IMR-90 (cell line): Measurements from ENCODE around the gene STK17B. TPM values are rescaled to one million over a fixed set of nuclear protein-coding genes. Genes with fewer than 3 reads are reported as not detected.

Source experiments
- ATAC-seq: fragments of 200-7000 bp; cut with Tn5 transposase; 2 replicates; pipeline ENCODE4 v1.9.1; 2020; ENCODE audit warnings: low read depth, mild to moderate bottlenecking, moderate library complexity
- BruUV-seq: library from RNA; stranded (reverse); fragments of 400-500 nt; replicated peaks from 2 replicates; lab custom pipeline; 2021; lab: Mats Ljungman, UMichigan
- CTCF ChIA-PET: fragments of 300-600 bp; formaldehyde crosslinking; extraction: SDS; loops from one replicate; lab custom pipeline; 2021; ENCODE audit warnings: antibody characterized with exemption; lab: Yijun Ruan, JAX
- POLR2A ChIA-PET: fragments of 300-600 bp; sonication (Branson Sonifier 250); formaldehyde crosslinking; loops from one replicate; lab custom pipeline; 2022; ENCODE audit warnings: antibody characterized with exemption; ENCODE audit not compliant: unreplicated experiment; lab: Charles Lee
- DNase-seq: peaks from one replicate; pipeline ENCODE4 v3.0.0; 2013
- H2AFZ ChIP-seq: replicated peaks from 2 replicates; pipeline ENCODE3; 2013; ENCODE audit warnings: low read length, mild to moderate bottlenecking; ENCODE audit not compliant: poor library complexity
- H2AK5ac ChIP-seq: 2 replicates; pipeline ENCODE4 v1.6.1; 2013; ENCODE audit warnings: low read depth, low read length, inconsistent platforms
- H2AK9ac ChIP-seq: replicated peaks from 2 replicates; pipeline ENCODE3; 2013; ENCODE audit warnings: mild to moderate bottlenecking, low read depth, low read length, moderate library complexity; ENCODE audit not compliant: poor library complexity
- H2BK120ac ChIP-seq: 2 replicates; pipeline ENCODE4 v1.6.1; 2013; ENCODE audit warnings: low read depth, low read length, inconsistent platforms
- H2BK15ac ChIP-seq: 3 replicates; pipeline ENCODE4 v1.6.1; 2013; ENCODE audit warnings: low read depth, low read length, inconsistent platforms
- H2BK20ac ChIP-seq: 2 replicates; pipeline ENCODE4 v1.6.1; 2013; ENCODE audit warnings: low read depth, mild to moderate bottlenecking, inconsistent platforms, low read length, moderate library complexity
- H2BK5ac ChIP-seq: 2 replicates; pipeline ENCODE4 v1.6.1; 2013; ENCODE audit warnings: mild to moderate bottlenecking, low read depth, low read length, inconsistent platforms; ENCODE audit not compliant: poor library complexity, severe bottlenecking
- H3K14ac ChIP-seq: replicated peaks from 2 replicates; pipeline ENCODE4 v1.6.1; 2013; ENCODE audit warnings: low read depth, low read length, inconsistent platforms
- H3K18ac ChIP-seq: 2 replicates; pipeline ENCODE4 v1.6.1; 2013; ENCODE audit warnings: low read depth, low read length, control low read depth
- H3K23ac ChIP-seq: 2 replicates; pipeline ENCODE4 v1.6.1; 2013; ENCODE audit warnings: low read depth, low read length, inconsistent platforms
- H3K27ac ChIP-seq: 2 replicates; pipeline ENCODE4 v1.5.1; 2013; ENCODE audit warnings: mild to moderate bottlenecking, control low read depth, low read length; ENCODE audit not compliant: insufficient read depth
- H3K27me3 ChIP-seq: 2 replicates; pipeline ENCODE4 v1.6.1; 2013; ENCODE audit warnings: low read length; ENCODE audit not compliant: control insufficient read depth, insufficient read depth
- H3K36me3 ChIP-seq: 2 replicates; pipeline ENCODE4 v1.6.1; 2013; ENCODE audit warnings: low read length, mixed read lengths; ENCODE audit not compliant: control insufficient read depth, insufficient read depth
- H3K4ac ChIP-seq: 2 replicates; pipeline ENCODE4 v1.6.1; 2013; ENCODE audit warnings: low read depth, low read length, inconsistent platforms
- H3K4me1 ChIP-seq: 2 replicates; pipeline ENCODE4 v1.6.1; 2013; ENCODE audit warnings: low read length, mixed read lengths; ENCODE audit not compliant: control insufficient read depth, insufficient read depth
- H3K4me2 ChIP-seq: 2 replicates; pipeline ENCODE4 v1.6.1; 2013; ENCODE audit warnings: low read depth, mild to moderate bottlenecking, control low read depth, low read length, moderate library complexity
- H3K4me3 ChIP-seq: 2 replicates; pipeline ENCODE4 v1.5.1; 2013; ENCODE audit warnings: low read depth, mild to moderate bottlenecking, control low read depth, low read length, moderate library complexity; ENCODE audit not compliant: insufficient read depth
- H3K56ac ChIP-seq: 2 replicates; pipeline ENCODE4 v1.6.1; 2013; ENCODE audit warnings: low read length, inconsistent platforms; ENCODE audit not compliant: insufficient read depth; ENCODE audit errors: extremely low read depth
- H3K79me1 ChIP-seq, 2 experiments: 2 replicates each; pipeline ENCODE4 v1.6.1; 2013; ENCODE audit warnings: low read length in 2 of 2, inconsistent platforms in 1 of 2, low read depth in 1 of 2
- H3K9ac ChIP-seq: 2 replicates; pipeline ENCODE4 v1.6.1; 2013; ENCODE audit warnings: low read depth, low read length, control low read depth
- H3K9me1 ChIP-seq: 2 replicates; pipeline ENCODE4 v1.6.1; 2013; ENCODE audit warnings: low read length, inconsistent platforms; ENCODE audit not compliant: insufficient read depth
- H3K9me3 ChIP-seq: 2 replicates; pipeline ENCODE4 v1.6.1; 2013; ENCODE audit warnings: low read length; ENCODE audit not compliant: control insufficient read depth, insufficient read depth
- H4K20me1 ChIP-seq: 2 replicates; pipeline ENCODE4 v1.6.1; 2013; ENCODE audit warnings: low read length, inconsistent platforms; ENCODE audit not compliant: insufficient read depth
- H4K5ac ChIP-seq: 2 replicates; pipeline ENCODE4 v1.6.1; 2013; ENCODE audit warnings: mild to moderate bottlenecking, low read depth, low read length, control low read depth
- H4K8ac ChIP-seq, 2 experiments: 2 replicates each; pipeline ENCODE4 v1.6.1; 2013; ENCODE audit warnings: low read depth in 2 of 2, low read length in 2 of 2, control low read depth in 1 of 2, inconsistent platforms in 1 of 2
- H4K91ac ChIP-seq: 2 replicates; pipeline ENCODE4 v1.6.1; 2013; ENCODE audit warnings: low read depth, low read length, inconsistent platforms; ENCODE audit not compliant: insufficient read depth
- BHLHE40 ChIP-seq: fragments of 150-350 bp; IDR thresholded peaks from 2 replicates; pipeline ENCODE4 v1.6.1; 2016; ENCODE audit warnings: mild to moderate bottlenecking, low read depth, low read length
- CEBPB ChIP-seq: IDR thresholded peaks from 2 replicates; pipeline ENCODE4 v1.6.1; 2012; ENCODE audit warnings: low read depth, low read length, improper control_type of control experiment
- CHD1 ChIP-seq: IDR thresholded peaks from 2 replicates; pipeline ENCODE4 v1.6.1; 2012; ENCODE audit warnings: low read depth, low read length, improper control_type of control experiment
- CTCF ChIP-seq: conservative IDR thresholded peaks from 2 replicates; pipeline ENCODE4 v1.5.1; 2012; ENCODE audit warnings: mild to moderate bottlenecking, low read depth, low read length, improper control_type of control experiment
- ELK1 ChIP-seq: fragments of 150-350 bp; IDR thresholded peaks from 2 replicates; pipeline ENCODE4 v1.6.1; 2016; ENCODE audit warnings: low read depth, mild to moderate bottlenecking, low read length, moderate library complexity, borderline replicate concordance
- FOS ChIP-seq: fragments of 150-350 bp; IDR thresholded peaks from 2 replicates; pipeline ENCODE4 v1.6.1; 2016; ENCODE audit warnings: low read depth, low read length
- MAFK ChIP-seq: IDR thresholded peaks from 2 replicates; pipeline ENCODE4 v1.6.1; 2012; ENCODE audit warnings: low read depth, low read length, improper control_type of control experiment
- MAZ ChIP-seq: IDR thresholded peaks from 2 replicates; pipeline ENCODE4 v1.6.1; 2012; ENCODE audit warnings: low read depth, mild to moderate bottlenecking, low read length, improper control_type of control experiment, moderate library complexity, borderline replicate concordance
- MXI1 ChIP-seq: IDR thresholded peaks from 2 replicates; pipeline ENCODE4 v1.6.1; 2012; ENCODE audit warnings: low read depth, mild to moderate bottlenecking, low read length, moderate library complexity, borderline replicate concordance
- NFE2L2 ChIP-seq: fragments of 150-350 bp; IDR thresholded peaks from 2 replicates; pipeline ENCODE4 v1.6.1; 2016; ENCODE audit warnings: low read depth, mild to moderate bottlenecking, low read length
- POLR2A ChIP-seq: IDR thresholded peaks from 2 replicates; pipeline ENCODE4 v1.6.1; 2012; ENCODE audit warnings: mild to moderate bottlenecking, low read depth, low read length
- RAD21 ChIP-seq: IDR thresholded peaks from 2 replicates; pipeline ENCODE4 v1.6.1; 2012; ENCODE audit warnings: low read length, improper control_type of control experiment
- RCOR1 ChIP-seq: IDR thresholded peaks from 2 replicates; pipeline ENCODE4 v1.6.1; 2012; ENCODE audit warnings: mild to moderate bottlenecking, low read length, improper control_type of control experiment; ENCODE audit not compliant: insufficient replicate concordance
- RFX5 ChIP-seq: IDR thresholded peaks from 2 replicates; pipeline ENCODE4 v1.8.0; 2012; ENCODE audit warnings: low read depth, mild to moderate bottlenecking, low read length, moderate library complexity
- SMC3 ChIP-seq: fragments of 150-350 bp; IDR thresholded peaks from 2 replicates; pipeline ENCODE4 v1.6.1; 2016; ENCODE audit warnings: low read depth, mild to moderate bottlenecking, antibody characterized with exemption, low read length, moderate library complexity
- WGBS, 2 experiments: methylation state at CpG; one replicate each; pipeline versions ENCODE4 v1.1.5 to v1.1.7; 2013; ENCODE audit warnings: missing lambda C conversion rate in 2 of 2; ENCODE audit not compliant: insufficient read length in 1 of 2; ENCODE audit errors: extremely low coverage in 2 of 2; 5-methylcytosine and 5-hydroxymethylcytosine counted together
- dilution Hi-C: fragments of 300-500 bp; cut with HindIII; formaldehyde crosslinking; loops from one replicate; pipeline ENCODE4 v1.14.3; 2018; ENCODE audit warnings: low sequenced_read_pairs; ENCODE audit not compliant: unreplicated experiment
- in situ Hi-C: fragments of 300-500 bp; cut with MboI; formaldehyde crosslinking; loops from 3 replicates; pipeline ENCODE4 v1.14.3; 2019; ENCODE audit warnings: low sequenced_read_pairs, inconsistent platforms, mixed read lengths
- intact Hi-C: fragments of 100-400 bp; cut with micrococcal nuclease; formaldehyde crosslinking; loops from 2 replicates; pipeline ENCODE4 v1.10.0; 2022
- polyA plus RNA-seq, 3 experiments: library from polyadenylated mRNA; depleted of rRNA; stranded (reverse); fragments of >200 nt; gene quantifications; 2 replicates each; pipeline ENCODE4 v1.2.3, GENCODE V29; 2012; ENCODE audit warnings: low replicate concordance in 1 of 3
- total RNA-seq: library from RNA; depleted of rRNA; stranded (reverse); fragments of >200 nt; gene quantifications from 2 replicates; pipeline ENCODE4 v1.2.3, GENCODE V29; 2012
- TF ChIP-seq, protein P1 (sequence below): fragments of 150-350 bp; IDR thresholded peaks from 2 replicates; pipeline ENCODE4 v1.6.1; 2017; ENCODE audit warnings: mild to moderate bottlenecking, antibody characterized with exemption, low read length, low read depth

The STK17B gene
- total and polyA plus RNA-seq, 2 of the 4 experiments (the other 2 are of a cell fraction) = 7.5 to 48.9 TPM

- H2AK5ac ChIP-seq = no peak overlapping the region
- H4K20me1 ChIP-seq = no peaks in the 10 kb centered on the region
- CTCF ChIA-PET = no interaction called here
- DNase-seq (no peak), ATAC-seq (no peak)
- H3K18ac ChIP-seq = no peak overlapping the region
- no TSS peak for BruUV-seq
- H3K36me3 ChIP-seq = no peaks in the 10 kb centered on the region
- H2BK120ac ChIP-seq = no peak overlapping the region
- H3K9ac ChIP-seq = no peak overlapping the region
- H3K4ac ChIP-seq = no peak overlapping the region
- dilution Hi-C loops = no loop called here
- no peak overlapping the region for H2BK5ac ChIP-seq
- no peaks in the 10 kb centered on the region for H3K9me3 ChIP-seq
- no peak overlapping the region for H3K4me2 ChIP-seq
- H3K27me3 ChIP-seq = no peaks in the 10 kb centered on the region
- H2AFZ ChIP-seq = no peak overlapping the region
- POLR2A ChIA-PET = no interaction called here
- no peak overlapping the region for H4K8ac ChIP-seq
- H2AK9ac ChIP-seq = no peak overlapping the region
- H3K4me1 ChIP-seq = no peaks in the 10 kb centered on the region
- no peak overlapping the region for H3K23ac ChIP-seq
- no peak for TF ChIP-seq CHD1
- TF ChIP-seq FOS = no peak
- no peak for TF ChIP-seq CEBPB
- TF ChIP-seq NFE2L2 = no peak
- no peak for TF ChIP-seq MAFK
- TF ChIP-seq POLR2A = no peak
- TF ChIP-seq RFX5 = no peak
- TF ChIP-seq ELK1 = no peak
- no peak for TF ChIP-seq MXI1
- TF ChIP-seq CTCF = no peak
- no peak for TF ChIP-seq MAZ
- no peak for TF ChIP-seq RAD21
- no peak for TF ChIP-seq SMC3
- TF ChIP-seq, protein P1, sequence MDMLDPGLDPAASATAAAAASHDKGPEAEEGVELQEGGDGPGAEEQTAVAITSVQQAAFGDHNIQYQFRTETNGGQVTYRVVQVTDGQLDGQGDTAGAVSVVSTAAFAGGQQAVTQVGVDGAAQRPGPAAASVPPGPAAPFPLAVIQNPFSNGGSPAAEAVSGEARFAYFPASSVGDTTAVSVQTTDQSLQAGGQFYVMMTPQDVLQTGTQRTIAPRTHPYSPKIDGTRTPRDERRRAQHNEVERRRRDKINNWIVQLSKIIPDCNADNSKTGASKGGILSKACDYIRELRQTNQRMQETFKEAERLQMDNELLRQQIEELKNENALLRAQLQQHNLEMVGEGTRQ = no peak
- TF ChIP-seq RCOR1 = no peak
- TF ChIP-seq BHLHE40 = no peak
- no peak overlapping the region for H2BK15ac ChIP-seq
- WGBS, 2 experiments = 100% methylated on average over 1 of the region's 5 CpGs; no CpG with 5 or more reads in 1 of the 2 experiments
- H4K91ac ChIP-seq = no peak overlapping the region
- no peak overlapping the region for H2BK20ac ChIP-seq
- no peak overlapping the region for H3K14ac ChIP-seq
- H4K5ac ChIP-seq = no peak overlapping the region
- no peak overlapping the region for H3K56ac ChIP-seq
- intact Hi-C loops = no loop called here
- no peak overlapping the region for H3K4me3 ChIP-seq
- no peaks in the 10 kb centered on the region for H3K9me1 ChIP-seq
- H3K27ac ChIP-seq = no peak overlapping the region
- in situ Hi-C loops = no loop called here
- no peaks in the 10 kb centered on the region for H3K79me1 ChIP-seq
These were observed 23.9 kb upstream of the STK17B start for GRCh38 chr2:196195302-196195701.
